NCI-H2171 (cell line): Measurements from ENCODE around the gene SEZ6L.

ENCODE experiments used
- DNase-seq: peaks from one replicate; lab custom pipeline; 2025; lab: John Stamatoyannopoulos, UW

SEZ6L gene

GRCh38 chr22:26241361-26241760 is 72.1 kb downstream of the SEZ6L start:
- no peak for DNase-seq

GRCh38 chr22:26245001-26245400 is 75.7 kb downstream of the SEZ6L start:
- no peak for DNase-seq

- DNase-seq = no peak
Observed at GRCh38 chr22:26246552-26246951, 77.3 kb downstream of the SEZ6L start.

- no peak for DNase-seq
Observed at GRCh38 chr22:26251869-26252268, 82.6 kb downstream of the SEZ6L start.

- no peak for DNase-seq
Observed at GRCh38 chr22:26259510-26259909, 90.2 kb downstream of the SEZ6L start.

GRCh38 chr22:26264162-26264561 is 94.9 kb downstream of the SEZ6L start:
- no peak for DNase-seq

GRCh38 chr22:26265281-26265680 is 96.0 kb downstream of the SEZ6L start:
- DNase-seq = no peak

GRCh38 chr22:26265909-26266308 is 96.6 kb downstream of the SEZ6L start:
- DNase-seq = no peak

- no peak for DNase-seq
Observed at GRCh38 chr22:26267856-26268255, 98.6 kb downstream of the SEZ6L start.

GRCh38 chr22:26269572-26269971 is 100.3 kb downstream of the SEZ6L start:
- no peak for DNase-seq

- no peak for DNase-seq
Observed at GRCh38 chr22:26271427-26271826, 102.2 kb downstream of the SEZ6L start.

GRCh38 chr22:26273011-26273675 is 103.9 kb downstream of the SEZ6L start:
- DNase-seq = no peak

- no peak for DNase-seq
Observed at GRCh38 chr22:26276529-26277160, 107.4 kb downstream of the SEZ6L start.

- DNase-seq = no peak
Observed at GRCh38 chr22:26281941-26282340, 112.7 kb downstream of the SEZ6L start.

- no peak for DNase-seq
Observed at GRCh38 chr22:26283330-26283729, 114.1 kb downstream of the SEZ6L start.

- no peak for DNase-seq
Observed at GRCh38 chr22:26285632-26286031, 116.4 kb downstream of the SEZ6L start.

- no peak for DNase-seq
Observed at GRCh38 chr22:26286091-26286820, 117.0 kb downstream of the SEZ6L start.

- DNase-seq = no peak
Observed at GRCh38 chr22:26287382-26288225, 118.3 kb downstream of the SEZ6L start.

GRCh38 chr22:26289611-26290101 is 120.4 kb downstream of the SEZ6L start:
- no peak for DNase-seq

GRCh38 chr22:26291940-26292666 is 122.8 kb downstream of the SEZ6L start:
- no peak for DNase-seq

- DNase-seq = no peak
Observed at GRCh38 chr22:26292667-26292995, 123.4 kb downstream of the SEZ6L start.
